ENCODE measurements around the gene FLT3LG. TPM values are rescaled to one million over a fixed set of nuclear protein-coding genes. Genes with fewer than 3 reads are reported as not detected.

The FLT3LG gene
- total and polyA plus RNA-seq, 2 experiments from 2014 or later: 0.49 to 1.8 TPM

- TF ChIP-seq ZNF462 (CRISPR knock-in tag; IDR thresholded peaks at IDR 0.05): no peak
- no peak for TF ChIP-seq REST (IDR thresholded peaks at IDR 0.05; ENCODE audit: unreplicated experiment)
Measured at GRCh38 chr19:49491804-49492572, 18.0 kb downstream of the FLT3LG start (continued).
